Measurements from ENCODE around the gene TRIM26. TPM values are rescaled to one million over a fixed set of nuclear protein-coding genes. Genes with fewer than 3 reads are reported as not detected.

The TRIM26 gene
- total RNA-seq, 6 experiments from 2014 or later = 28.8 to 47.5 (median 38.9) TPM

DNA sequence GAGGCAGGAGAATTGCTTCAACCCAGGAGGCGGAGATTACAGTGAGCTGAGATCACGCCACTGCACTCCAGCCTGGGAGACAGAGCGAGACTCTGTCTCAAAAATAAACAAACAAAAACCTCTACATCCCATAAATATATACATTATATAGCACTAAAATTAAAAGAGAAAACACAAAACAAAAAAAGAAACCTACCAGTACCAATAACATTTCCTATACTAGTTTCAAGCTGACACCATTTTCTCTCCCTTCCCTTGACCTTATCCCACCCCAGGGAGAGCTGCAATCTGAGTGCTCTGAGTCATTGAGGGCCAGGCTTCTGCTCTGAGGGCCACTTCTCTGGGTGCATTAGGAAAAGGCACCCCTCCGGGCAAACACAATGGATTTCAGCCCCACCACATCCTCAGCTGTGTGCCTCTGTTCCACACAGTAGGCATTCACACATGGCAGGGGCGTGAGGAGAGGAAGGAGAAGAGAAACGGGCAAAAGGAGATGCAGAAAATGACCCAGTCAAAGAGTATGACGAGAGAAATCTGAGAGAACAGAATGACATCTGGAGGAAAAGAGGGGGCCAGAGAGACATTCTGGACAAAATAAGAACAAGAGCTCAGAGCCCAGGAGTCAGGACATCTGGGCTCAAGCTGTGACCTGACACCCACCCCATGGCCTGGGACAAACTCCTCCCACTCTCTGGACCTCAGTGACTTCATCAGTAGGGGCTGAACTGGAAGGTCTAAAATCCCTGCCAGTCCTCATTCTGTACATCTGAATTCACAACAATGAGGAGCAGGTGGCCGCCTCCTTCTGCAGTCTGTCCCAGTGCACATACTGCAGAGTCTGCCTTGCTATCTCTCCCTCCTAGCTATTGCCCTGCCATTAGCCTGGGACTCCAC, 18.2 kb downstream of the TRIM26 start:
- ATAC-seq = no peak
- Histone ChIP-seq H3K27me3 (no peaks in the 10 kb centered on the region), H3K4me3 (no peak overlapping the region), H3K9me3 (no peaks in the 10 kb centered on the region), H3K27ac (no peak overlapping the region), H3K36me3 (peaks cover 0 to 75% (median 28%) of the 10 kb centered on the region in 4 donors), H3K4me1 (peaks cover 0 to 4% (median 1%) of the 10 kb centered on the region in 4 donors)
- WGBS (ENCODE audit: insufficient coverage, low coverage, low lambda C conversion rate, missing lambda C conversion rate) = 94% methylated on average over 3 of the region's 8 CpGs
- no peak for DNase-seq
- TF ChIP-seq, protein P1, sequence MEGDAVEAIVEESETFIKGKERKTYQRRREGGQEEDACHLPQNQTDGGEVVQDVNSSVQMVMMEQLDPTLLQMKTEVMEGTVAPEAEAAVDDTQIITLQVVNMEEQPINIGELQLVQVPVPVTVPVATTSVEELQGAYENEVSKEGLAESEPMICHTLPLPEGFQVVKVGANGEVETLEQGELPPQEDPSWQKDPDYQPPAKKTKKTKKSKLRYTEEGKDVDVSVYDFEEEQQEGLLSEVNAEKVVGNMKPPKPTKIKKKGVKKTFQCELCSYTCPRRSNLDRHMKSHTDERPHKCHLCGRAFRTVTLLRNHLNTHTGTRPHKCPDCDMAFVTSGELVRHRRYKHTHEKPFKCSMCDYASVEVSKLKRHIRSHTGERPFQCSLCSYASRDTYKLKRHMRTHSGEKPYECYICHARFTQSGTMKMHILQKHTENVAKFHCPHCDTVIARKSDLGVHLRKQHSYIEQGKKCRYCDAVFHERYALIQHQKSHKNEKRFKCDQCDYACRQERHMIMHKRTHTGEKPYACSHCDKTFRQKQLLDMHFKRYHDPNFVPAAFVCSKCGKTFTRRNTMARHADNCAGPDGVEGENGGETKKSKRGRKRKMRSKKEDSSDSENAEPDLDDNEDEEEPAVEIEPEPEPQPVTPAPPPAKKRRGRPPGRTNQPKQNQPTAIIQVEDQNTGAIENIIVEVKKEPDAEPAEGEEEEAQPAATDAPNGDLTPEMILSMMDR (IDR thresholded peaks at IDR 0.05) = no peak
- no peak for TF ChIP-seq POLR2A (IDR thresholded peaks at IDR 0.05)
- intact Hi-C loops (cut with DNase I) = no loop called here

DNA sequence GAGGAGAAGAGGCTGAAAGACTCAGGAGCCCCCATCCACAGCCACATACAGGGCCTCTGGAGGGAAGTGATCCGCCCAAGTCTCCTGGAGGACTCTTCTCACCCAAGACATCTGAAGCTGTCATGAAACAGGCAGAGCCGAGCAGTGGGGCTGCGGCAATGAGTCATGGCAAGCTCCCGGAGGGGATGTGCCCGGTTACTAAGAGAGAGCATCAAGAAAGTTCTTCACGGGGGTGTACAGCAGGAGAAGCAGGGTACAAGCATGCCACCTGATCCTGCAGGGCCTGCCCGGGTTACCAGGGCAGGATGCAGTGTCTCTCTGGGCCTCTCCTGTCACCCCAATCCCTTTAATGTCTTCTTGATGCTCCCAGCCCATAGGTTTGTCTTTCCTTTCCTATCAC, 21.1 kb downstream of the TRIM26 start:
- no peaks in the 10 kb centered on the region for H3K9me3 ChIP-seq
- H3K4me3 ChIP-seq = no peak overlapping the region
- no peaks in the 10 kb centered on the region for H3K27me3 ChIP-seq
- no peak overlapping the region for H3K27ac ChIP-seq
- H3K4me1 ChIP-seq = no peaks in the 10 kb centered on the region
- ATAC-seq = peak in 1 of 4 donors; percentile 18
- intact Hi-C loops (cut with DNase I) = no loop called here
- WGBS (ENCODE audit: insufficient coverage, low coverage, low lambda C conversion rate, missing lambda C conversion rate) = no CpG with 5 or more reads among the region's 7 CpGs
- no peak for DNase-seq
- TF ChIP-seq, protein P1 (IDR thresholded peaks at IDR 0.05) = no peak
- no peak for TF ChIP-seq POLR2A (IDR thresholded peaks at IDR 0.05)
- H3K36me3 ChIP-seq = peaks cover 0 to 73% (median 34%) of the 10 kb centered on the region in 4 donors

DNA sequence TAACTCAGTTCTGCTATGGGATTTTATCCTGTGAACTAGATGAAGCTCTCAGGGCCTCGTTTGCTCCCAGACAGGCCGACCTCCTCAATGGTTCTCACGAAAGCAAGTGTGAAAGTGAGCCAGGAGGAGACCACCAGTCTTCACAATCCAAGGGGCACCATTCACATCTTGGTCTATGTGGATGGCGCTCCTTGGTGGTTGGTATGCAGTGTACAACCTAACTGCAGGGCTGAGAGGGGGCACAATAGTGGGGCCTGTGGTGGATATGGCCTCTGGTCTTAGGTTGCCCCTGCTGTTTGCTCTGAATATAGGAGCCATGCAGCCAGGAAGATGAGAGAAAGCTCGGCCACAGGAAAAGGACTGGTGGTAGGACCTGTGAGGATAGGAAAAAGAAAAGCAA, 24.7 kb downstream of the TRIM26 start:
- no peaks in the 10 kb centered on the region for H3K9me3 ChIP-seq
- H3K27me3 ChIP-seq = no peaks in the 10 kb centered on the region
- H3K4me3 ChIP-seq = no peak overlapping the region
- no peak for ATAC-seq
- H3K27ac ChIP-seq = no peak overlapping the region
- no peaks in the 10 kb centered on the region for H3K4me1 ChIP-seq
- 94% methylated on average over 2 of the region's 5 CpGs for WGBS (ENCODE audit: insufficient coverage, low coverage, low lambda C conversion rate, missing lambda C conversion rate)
- intact Hi-C loops (cut with DNase I) = no loop called here
- no peak for TF ChIP-seq POLR2A (IDR thresholded peaks at IDR 0.05)
- TF ChIP-seq, protein P1 (IDR thresholded peaks at IDR 0.05) = no peak
- no peak for DNase-seq
- H3K36me3 ChIP-seq = peaks cover 0 to 64% (median 32%) of the 10 kb centered on the region in 4 donors

DNA sequence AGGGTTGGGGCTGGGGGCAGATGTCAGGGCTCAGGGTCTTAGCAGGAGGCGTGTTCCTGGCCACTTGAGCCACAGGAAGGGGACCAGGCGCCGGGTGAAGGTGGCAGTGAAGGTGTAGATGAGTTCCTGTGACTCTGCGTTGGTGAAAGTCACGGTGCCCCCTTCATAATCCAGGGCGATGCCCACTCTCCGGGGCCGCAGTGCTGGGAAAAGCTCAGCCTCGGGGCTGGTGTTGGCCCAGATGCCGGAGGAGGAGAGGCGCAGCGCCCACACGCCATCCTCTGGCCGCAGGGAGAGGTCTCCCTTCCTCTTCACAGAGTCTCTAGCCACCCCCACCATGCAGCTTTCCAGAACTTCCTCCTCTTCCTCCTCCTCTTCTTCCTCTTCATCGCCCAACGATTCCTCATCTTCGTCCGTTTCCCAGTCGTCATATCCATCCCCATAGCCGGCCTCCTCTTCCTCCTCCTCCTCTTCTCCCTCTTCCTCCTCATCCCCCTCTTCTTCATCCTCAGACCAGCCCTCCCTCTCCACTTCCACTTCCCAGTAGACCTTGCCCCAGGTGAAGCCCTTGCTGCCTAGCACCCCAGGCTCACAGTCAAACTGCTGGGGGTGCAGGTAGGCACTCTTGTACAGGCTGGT, 27.2 kb downstream of the TRIM26 start:
- Histone ChIP-seq H3K27ac (no peak overlapping the region), H3K4me1 (no peaks in the 10 kb centered on the region), H3K36me3 (peaks cover 0 to 49% (median 31%) of the 10 kb centered on the region in 4 donors), H3K9me3 (no peaks in the 10 kb centered on the region), H3K27me3 (no peaks in the 10 kb centered on the region), H3K4me3 (no peak overlapping the region)
- DNase-seq = no peak
- peak in 3 of 4 donors; percentile 15 to 37 (median 23) for ATAC-seq
- TF ChIP-seq, protein P1 (IDR thresholded peaks at IDR 0.05) = no peak
- TF ChIP-seq POLR2A (IDR thresholded peaks at IDR 0.05) = no peak
- no CpG with 5 or more reads among the region's 20 CpGs for WGBS (ENCODE audit: insufficient coverage, low coverage, low lambda C conversion rate, missing lambda C conversion rate)
- intact Hi-C loops (cut with DNase I) = no loop called here
